ENCODE results near the gene ABCC1.

DNA sequence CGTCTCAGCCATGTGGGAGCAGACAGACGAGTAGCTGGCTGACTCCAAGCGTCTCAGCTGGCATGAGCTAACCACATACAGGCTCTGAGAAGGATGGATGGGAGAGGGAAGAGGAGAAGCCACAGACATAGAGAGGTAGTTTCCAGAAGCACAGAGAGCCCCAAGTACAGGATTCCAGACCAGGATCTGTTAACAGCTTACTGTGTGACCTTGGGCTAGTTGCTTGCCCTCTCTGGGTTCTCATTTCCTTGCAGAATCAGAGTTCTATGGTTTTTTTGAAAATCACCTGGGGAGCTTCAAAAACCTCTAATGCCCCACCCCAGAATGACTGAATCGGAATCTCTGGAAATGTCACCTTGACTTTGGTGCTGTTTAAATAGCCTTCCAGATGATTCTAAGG, 213.7 kb downstream of the ABCC1 start:
- TF ChIP-seq EZH2 (IDR thresholded peaks at IDR 0.05; ENCODE audit: low read length, missing control alignments) (no peak), CTCF (conservative IDR thresholded peaks at IDR 0.05 in 1 of 2, IDR thresholded peaks at IDR 0.05 in 1 of 2; ENCODE audit: low read depth in 1 of 2, low read length in 2 of 2) (no peak)
